Stimulated activated naive CD8-positive, alpha-beta T cell treated with anti-CD3 and anti-CD28 coated beads, Interleukin-15, Interleukin-2, amounts not matched to agents 100 ng/mL and 50 ng/mL, for 24 hours (primary cell): ENCODE results near the gene G6PC1.
"Not testable (repeated sequence)": the region's sequence is repeated elsewhere in the genome, so short reads cannot be mapped to it uniquely, and the experiment has no call there.

ENCODE experiments used
- H3K27ac Mint-ChIP-seq: one replicate; pipeline ENCODE4 v1.8.0; 2021; ENCODE audit warnings: mild to moderate bottlenecking, mixed read lengths
- H3K27me3 Mint-ChIP-seq: one replicate; pipeline ENCODE4 v1.8.0; 2021; ENCODE audit warnings: mixed read lengths
- H3K36me3 Mint-ChIP-seq: one replicate; pipeline ENCODE4 v1.8.0; 2021; ENCODE audit warnings: low read depth, mixed read lengths
- H3K4me1 Mint-ChIP-seq: one replicate; pipeline ENCODE4 v1.8.0; 2021; ENCODE audit warnings: low read depth, mixed read lengths
- H3K4me3 Mint-ChIP-seq: one replicate; pipeline ENCODE4 v1.8.0; 2021; ENCODE audit warnings: mild to moderate bottlenecking, mixed read lengths
- H3K9me3 Mint-ChIP-seq: one replicate; pipeline ENCODE4 v1.8.0; 2021; ENCODE audit warnings: mixed read lengths

Gene G6PC1

DNA sequence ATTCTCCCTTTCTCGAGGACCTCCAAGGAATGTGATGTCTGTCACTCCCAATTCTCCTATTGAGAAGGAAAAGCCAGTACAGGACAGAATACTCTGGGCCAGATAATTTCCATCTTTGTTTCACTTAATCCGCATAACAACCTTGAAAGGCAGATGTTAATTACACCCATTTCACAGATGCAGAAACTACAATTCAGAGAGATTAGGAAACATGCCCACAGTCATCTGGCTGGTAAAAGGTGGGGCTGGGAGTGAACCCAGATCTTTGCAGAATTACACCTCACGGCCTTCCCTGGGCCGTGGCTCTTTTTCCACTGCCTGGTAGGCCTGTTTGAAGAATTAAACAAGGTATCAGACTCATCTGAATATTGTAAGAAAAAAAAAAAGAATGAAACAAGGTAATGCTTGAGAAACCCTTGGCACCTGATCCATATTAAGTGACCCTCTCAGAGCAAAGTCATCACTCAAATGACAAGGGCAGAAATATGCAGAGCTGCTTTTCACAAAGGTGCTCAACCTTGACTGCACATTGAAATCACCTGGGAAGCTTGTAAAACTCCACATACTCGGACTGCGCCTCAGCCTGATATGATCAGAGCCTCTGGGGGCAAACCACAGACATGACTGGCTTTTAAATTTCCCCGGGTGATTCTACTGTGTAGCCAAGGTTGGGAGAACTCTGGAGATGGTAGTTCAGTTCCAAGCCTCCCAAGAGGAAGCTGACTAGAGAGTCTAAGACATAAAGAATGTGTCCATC, 16.6 kb upstream of the G6PC1 start:
- Mint-ChIP-seq H3K4me1 (no peaks in the 10 kb centered on the region), H3K36me3 (no peaks in the 10 kb centered on the region), H3K9me3 (no peaks in the 10 kb centered on the region), H3K27me3 (peaks cover 4% of the 10 kb centered on the region), H3K27ac (no peak overlapping the region), H3K4me3 (no peak overlapping the region)

DNA sequence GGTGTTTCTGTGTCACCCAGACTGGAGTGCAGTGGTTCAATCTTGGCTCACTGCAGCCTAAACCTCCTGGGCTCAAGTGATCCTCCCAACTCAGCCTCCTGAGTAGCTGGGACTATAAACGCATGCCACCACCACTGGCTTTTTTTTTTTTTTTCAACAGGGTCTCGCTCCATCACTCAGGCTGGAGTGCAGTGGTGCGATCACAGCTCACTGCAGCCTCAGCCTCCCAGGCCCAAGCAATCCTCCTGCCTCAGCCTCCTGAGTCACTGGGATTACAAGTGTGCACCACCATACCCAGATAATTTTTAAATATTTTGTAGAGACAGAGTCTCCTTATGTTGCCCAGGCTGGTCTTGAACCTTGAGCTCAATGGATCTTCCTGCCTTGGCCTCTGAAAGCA, 14.8 kb upstream of the G6PC1 start:
- H3K4me1 Mint-ChIP-seq, H3K36me3 Mint-ChIP-seq: not testable (repeated sequence)

DNA sequence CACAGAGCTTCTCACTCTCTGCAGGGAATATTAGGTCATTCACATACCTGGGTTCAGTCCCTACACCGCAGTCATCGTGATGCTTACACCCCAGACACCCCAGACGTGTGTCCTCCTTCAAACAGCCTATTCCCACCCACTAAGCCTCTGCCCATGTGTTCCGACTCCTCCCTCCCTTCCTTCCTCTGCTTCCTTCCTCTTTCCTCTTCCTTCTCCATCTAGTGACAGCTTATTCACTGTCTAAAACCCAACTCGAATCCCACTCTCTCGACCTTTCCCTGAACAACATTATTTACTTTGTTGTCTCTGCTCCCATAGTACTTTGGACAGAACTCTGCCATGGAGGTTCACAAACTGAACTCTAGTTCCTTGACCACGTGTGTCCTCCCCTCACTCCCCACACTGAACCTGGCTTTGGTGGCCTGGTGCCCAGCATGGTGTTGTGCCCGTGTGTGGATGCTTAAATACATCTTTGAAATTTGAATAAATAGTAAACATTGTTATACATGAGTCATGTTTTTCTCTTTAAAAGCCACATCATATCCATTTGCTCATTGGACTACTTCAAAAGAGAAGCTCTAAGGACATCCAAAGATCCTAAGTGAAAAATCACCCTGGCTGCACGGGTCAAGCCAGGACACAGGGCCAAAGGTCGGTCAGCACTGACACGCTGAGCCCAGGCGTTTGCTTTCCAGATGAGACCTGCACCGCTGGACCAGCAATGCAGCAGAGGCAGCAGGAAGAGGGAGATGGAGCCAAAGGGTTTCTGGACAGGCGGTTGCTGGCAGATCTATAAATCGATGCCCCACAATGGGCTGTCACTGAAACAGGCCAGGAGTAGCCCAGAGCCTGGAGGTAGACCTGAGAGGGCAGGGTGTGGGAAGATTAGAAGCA, 14.1 kb upstream of the G6PC1 start:
- no peaks in the 10 kb centered on the region for H3K36me3 Mint-ChIP-seq
- H3K9me3 Mint-ChIP-seq = no peaks in the 10 kb centered on the region
- no peak overlapping the region for H3K27ac Mint-ChIP-seq
- H3K4me3 Mint-ChIP-seq = no peak overlapping the region
- H3K4me1 Mint-ChIP-seq = no peaks in the 10 kb centered on the region
- no peaks in the 10 kb centered on the region for H3K27me3 Mint-ChIP-seq

More for the DNA sequence above, 14.8 kb upstream of the G6PC1 start:
- not testable (repeated sequence) for H3K27me3 Mint-ChIP-seq, H3K27ac Mint-ChIP-seq, H3K9me3 Mint-ChIP-seq, H3K4me3 Mint-ChIP-seq

DNA sequence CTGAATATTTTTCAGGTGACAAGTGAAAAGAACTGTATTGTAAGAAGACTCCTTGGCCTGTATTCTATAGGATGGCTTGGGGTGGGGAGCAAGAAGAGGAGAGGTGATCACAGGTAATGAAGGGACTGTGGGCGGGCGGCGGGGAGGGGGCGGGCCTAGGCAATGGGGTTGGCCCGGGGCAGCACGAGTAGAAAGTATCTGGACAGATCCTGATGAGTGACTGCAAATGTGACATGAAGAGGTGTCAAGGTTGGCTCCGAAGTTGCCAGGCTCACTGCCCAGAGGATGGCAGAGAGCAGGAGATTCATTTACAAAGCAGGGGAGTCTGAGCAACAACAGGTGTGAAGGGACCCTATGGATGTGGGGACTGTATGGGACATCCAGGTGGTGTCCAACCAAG, 10.8 kb upstream of the G6PC1 start:
- Mint-ChIP-seq H3K27me3 (peaks cover 4% of the 10 kb centered on the region), H3K27ac (no peak overlapping the region), H3K4me3 (no peak overlapping the region), H3K9me3 (no peaks in the 10 kb centered on the region), H3K36me3 (no peaks in the 10 kb centered on the region), H3K4me1 (no peaks in the 10 kb centered on the region)

DNA sequence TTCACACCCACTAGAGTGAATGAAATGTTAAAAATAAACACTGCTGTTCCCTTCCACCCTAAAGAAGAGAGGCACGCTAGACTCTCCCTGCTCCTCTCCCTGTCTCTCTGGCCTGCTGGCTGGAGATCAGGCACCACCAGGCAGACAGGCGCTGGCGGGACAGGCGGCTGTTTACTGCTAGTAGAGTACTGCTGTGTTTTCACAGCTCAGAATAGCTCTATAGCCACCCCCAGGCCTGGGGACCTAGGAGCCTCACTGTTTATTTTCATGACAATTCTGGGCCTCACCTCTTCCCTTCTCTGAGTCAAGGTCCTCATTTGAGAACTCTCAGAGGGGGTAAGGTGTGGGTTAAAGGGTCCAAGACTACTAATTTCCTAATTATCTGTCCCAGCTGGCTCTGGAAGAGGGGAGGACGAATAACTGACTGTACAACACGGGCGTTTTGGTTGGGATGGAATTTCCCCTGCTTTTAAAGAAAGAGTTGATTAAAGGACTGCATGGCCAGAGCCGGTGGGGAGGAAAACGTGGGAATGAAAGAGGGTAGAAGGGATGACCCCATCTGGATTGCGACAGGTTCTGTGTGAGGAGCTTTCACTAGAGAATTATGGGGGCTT, 9.0 kb upstream of the G6PC1 start:
- no peaks in the 10 kb centered on the region for H3K36me3 Mint-ChIP-seq
- H3K27me3 Mint-ChIP-seq = peaks cover 4% of the 10 kb centered on the region
- H3K4me1 Mint-ChIP-seq = no peaks in the 10 kb centered on the region
- H3K4me3 Mint-ChIP-seq = no peak overlapping the region
- H3K27ac Mint-ChIP-seq = no peak overlapping the region
- no peaks in the 10 kb centered on the region for H3K9me3 Mint-ChIP-seq

DNA sequence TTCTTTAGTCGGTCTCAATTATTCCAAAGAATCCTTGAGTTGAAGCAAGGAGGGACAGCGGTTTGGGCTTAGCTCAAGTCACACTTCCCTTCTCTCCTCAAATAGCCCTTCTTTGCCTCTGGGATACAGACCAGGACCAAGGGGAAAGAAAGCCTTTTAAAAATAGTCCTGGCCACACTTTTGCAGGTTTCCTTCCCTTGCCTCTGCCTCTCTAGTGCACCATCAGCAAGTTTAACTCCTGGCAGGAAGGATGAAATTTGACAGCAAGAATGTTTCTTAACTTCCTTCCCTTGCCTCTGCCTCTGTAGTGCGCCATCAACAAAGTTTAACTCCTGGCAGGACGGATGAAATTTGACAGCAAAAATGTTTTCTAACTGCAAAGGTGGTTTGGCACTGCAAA, 7.2 kb upstream of the G6PC1 start:
- H3K27me3 Mint-ChIP-seq = peaks cover 7% of the 10 kb centered on the region
- no peaks in the 10 kb centered on the region for H3K36me3 Mint-ChIP-seq
- no peak overlapping the region for H3K4me3 Mint-ChIP-seq
- no peaks in the 10 kb centered on the region for H3K9me3 Mint-ChIP-seq
- H3K4me1 Mint-ChIP-seq = no peaks in the 10 kb centered on the region
- no peak overlapping the region for H3K27ac Mint-ChIP-seq

DNA sequence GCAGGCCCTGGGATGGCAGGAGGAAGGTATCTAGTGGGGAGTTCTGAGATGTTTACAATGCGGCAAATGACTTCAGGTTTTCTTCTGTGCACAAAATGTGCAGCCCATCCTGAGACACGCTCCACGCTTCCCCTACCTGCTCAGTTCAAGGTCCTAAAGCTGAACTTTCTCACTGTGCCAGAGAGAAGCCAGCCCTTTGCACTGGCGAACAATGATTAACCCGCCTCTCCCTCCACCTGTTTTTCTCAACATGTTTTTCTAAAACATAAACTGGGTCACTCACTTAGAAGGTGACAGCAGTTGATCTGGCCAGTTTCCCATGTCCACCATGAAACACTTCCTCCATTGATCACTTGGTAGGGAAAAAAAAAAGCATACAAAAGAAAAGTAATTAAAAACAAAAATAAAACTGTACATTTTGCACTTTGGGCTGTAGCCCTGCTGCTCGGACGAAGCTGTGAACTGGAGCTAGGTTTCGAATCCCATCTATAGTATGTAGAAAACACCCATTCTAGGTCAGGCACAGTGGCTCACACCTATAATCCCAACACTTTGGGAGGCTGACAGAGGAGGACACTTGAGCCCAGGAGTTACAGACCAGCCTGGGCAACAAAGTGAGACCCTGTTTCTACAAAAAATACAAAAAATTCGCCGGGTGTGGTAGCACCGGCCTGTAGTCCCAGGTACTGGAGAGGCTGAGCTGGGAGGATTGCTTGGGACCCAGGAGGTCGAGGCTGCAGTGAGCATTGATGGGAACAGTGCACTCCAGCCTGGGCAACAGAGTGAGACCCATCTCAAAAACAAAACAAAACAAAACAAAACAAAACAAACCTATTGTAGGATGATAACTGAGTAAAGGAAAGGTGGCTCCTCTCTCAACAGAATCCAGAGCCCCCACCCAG, 6.1 kb upstream of the G6PC1 start:
- Mint-ChIP-seq H3K4me3 (no peak overlapping the region), H3K36me3 (no peaks in the 10 kb centered on the region), H3K4me1 (no peaks in the 10 kb centered on the region), H3K9me3 (no peaks in the 10 kb centered on the region), H3K27me3 (peaks cover 7% of the 10 kb centered on the region), H3K27ac (no peak overlapping the region)

DNA sequence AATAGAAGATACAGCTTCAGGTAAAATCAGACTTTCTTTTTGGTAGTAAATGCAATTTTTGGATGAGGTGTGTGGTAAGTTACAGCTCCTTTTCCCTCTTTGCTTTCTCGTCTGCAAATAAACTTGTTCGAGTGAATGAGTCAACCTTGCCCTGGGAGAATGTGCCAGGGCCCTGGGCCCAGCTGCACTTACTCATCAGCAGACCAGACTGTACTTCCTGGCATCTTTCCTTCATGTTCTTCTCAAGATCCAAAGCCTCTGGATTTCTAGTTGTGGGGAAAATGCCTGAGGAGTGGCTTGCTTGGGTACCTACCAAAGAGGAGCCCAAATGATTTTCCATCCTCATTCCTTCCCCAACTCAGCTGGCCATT, 5.4 kb upstream of the G6PC1 start:
- H3K36me3 Mint-ChIP-seq = no peaks in the 10 kb centered on the region
- no peak overlapping the region for H3K27ac Mint-ChIP-seq
- no peaks in the 10 kb centered on the region for H3K4me1 Mint-ChIP-seq
- H3K27me3 Mint-ChIP-seq = peaks cover 7% of the 10 kb centered on the region
- H3K4me3 Mint-ChIP-seq = no peak overlapping the region
- no peaks in the 10 kb centered on the region for H3K9me3 Mint-ChIP-seq

DNA sequence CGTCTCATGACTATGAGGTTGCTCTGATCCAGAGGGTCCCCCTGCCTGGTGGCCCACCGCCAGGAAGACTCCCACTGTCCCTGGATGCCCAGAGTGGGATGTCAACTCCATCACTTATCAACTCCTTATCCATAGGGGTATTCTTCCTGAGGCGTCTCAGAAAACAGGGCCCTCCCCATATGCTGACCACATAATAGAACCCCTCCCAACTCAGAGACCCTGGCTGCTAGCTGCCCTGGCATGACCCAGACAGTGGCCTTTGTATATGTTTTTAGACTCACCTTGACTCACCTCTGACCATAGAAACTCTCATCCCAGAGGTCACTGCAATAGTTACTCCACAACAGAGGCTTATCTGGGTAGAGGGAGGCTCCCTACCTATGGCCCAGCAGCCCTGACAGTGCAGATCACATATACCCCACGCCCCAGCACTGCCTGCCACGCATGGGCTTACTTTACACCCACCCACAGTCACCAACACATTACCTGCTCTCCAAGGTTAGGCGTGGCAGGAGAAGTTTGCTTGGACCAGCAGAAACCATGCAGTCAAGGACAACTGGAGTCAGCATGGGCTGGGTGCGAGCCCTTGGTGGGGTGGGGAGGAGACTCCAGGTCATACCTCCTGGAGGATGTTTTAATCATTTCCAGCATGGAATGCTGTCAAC, 2.3 kb upstream of the G6PC1 start:
- Mint-ChIP-seq H3K4me3 (no peak overlapping the region), H3K4me1 (no peaks in the 10 kb centered on the region), H3K36me3 (no peaks in the 10 kb centered on the region), H3K9me3 (no peaks in the 10 kb centered on the region), H3K27ac (no peak overlapping the region), H3K27me3 (peaks cover 13% of the 10 kb centered on the region)

DNA sequence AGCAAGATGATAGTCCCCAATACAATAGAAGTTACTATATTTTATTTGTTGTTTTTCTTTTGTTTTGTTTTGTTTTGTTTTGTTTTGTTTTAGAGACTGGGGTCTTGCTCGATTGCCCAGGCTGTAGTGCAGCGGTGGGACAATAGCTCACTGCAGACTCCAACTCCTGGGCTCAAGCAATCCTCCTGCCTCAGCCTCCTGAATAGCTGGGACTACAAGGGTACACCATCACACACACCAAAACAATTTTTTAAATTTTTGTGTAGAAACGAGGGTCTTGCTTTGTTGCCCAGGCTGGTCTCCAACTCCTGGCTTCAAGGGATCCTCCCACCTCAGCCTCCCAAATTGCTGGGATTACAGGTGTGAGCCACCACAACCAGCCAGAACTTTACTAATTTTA, 618 bp upstream of the G6PC1 start:
- not testable (repeated sequence) for H3K36me3 Mint-ChIP-seq, H3K27me3 Mint-ChIP-seq, H3K27ac Mint-ChIP-seq, H3K9me3 Mint-ChIP-seq, H3K4me3 Mint-ChIP-seq, H3K4me1 Mint-ChIP-seq

DNA sequence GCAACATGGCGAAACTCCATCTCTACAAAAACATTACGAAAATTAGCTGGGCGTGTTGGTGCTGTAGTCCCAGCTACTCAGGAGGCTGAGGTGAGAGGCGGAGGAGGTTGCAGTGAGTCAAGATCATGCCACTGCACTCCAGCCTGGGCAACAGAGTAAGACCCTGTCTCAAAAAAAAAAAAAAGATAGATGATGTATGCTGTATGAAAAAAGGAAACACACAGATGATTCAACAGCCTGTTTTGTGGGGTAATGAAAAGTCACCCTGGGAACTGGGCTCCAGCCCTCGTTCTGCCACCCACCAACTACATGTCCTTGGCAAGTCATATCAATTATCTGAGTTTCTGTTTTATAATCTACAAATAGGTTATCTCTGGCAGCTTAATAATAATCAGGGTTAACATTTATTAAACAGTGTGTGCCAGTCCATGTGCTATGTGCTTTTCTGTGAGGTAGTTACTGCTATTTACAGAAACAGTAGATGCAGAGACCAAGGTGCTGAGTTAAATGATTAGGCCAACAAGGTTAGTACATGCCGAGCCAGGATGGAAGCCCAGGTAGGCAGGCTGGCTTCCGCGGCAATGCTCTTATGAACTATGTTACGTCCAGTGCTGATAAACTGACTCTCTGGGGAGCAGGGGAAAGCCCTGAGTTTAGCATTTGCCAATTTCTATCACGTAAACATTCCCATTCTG, 1.1 kb downstream of the G6PC1 start:
- Mint-ChIP-seq H3K27ac (no peak overlapping the region), H3K4me1 (no peaks in the 10 kb centered on the region), H3K4me3 (no peak overlapping the region), H3K9me3 (no peaks in the 10 kb centered on the region), H3K27me3 (peaks cover 9% of the 10 kb centered on the region), H3K36me3 (no peaks in the 10 kb centered on the region)

DNA sequence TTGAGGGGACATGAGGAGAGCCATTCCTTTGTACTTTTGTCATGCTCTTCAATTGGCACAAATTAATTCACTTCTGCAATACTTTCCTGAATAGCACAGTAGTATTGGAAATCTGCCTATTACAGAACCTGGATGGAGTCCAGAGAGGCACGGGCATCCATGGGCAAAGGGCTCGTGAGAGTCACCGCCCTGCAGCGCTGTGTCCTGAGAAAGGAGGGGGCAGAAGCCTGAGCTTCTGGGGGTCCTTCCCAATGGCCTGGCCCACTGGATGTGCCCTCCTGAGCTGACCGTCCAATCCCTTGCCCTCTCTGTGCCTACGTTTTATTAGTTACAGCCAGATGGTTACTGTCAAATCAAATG, 3.5 kb downstream of the G6PC1 start:
- no peaks in the 10 kb centered on the region for H3K9me3 Mint-ChIP-seq
- H3K27me3 Mint-ChIP-seq = peaks cover 11% of the 10 kb centered on the region
- no peak overlapping the region for H3K4me3 Mint-ChIP-seq
- no peak overlapping the region for H3K27ac Mint-ChIP-seq
- no peaks in the 10 kb centered on the region for H3K36me3 Mint-ChIP-seq
- no peaks in the 10 kb centered on the region for H3K4me1 Mint-ChIP-seq

DNA sequence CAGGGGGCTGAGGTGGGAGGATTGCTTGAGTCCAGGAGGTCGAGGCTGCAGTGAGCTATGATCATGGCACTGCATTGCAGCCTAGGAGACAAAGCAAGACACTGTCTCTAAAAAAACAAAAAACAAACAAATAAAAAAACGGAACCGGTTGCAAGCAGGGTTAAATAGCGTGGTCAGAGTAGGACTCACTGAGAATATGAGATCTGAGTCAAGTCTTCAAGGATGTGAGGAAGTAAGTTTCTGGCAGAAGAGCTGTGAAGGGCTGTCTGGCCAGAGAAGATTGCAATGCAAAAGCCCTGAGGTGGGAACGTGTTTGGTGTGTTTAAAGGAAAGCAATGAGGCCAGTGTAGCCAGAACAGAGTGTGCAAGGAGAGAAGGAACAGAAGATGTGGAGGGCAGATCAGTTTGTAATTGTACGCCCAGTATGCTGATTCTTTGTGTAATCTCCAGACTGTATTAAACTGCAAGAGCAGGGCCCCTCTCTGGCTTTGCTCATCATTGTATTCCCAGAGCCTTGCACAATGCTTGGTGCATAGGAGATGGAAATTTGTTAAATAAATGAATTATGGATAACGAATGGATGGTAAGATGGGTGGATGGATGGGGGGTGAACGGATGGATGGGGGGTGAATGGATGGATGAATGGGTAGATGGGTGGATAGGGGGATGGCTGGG, 6.3 kb downstream of the G6PC1 start:
- Mint-ChIP-seq H3K9me3 (no peaks in the 10 kb centered on the region), H3K27ac (no peak overlapping the region), H3K4me1 (no peaks in the 10 kb centered on the region), H3K36me3 (no peaks in the 10 kb centered on the region), H3K27me3 (peaks cover 16% of the 10 kb centered on the region), H3K4me3 (no peak overlapping the region)
